Stromal cell of bone marrow (primary cell): ENCODE measurements around the gene ATXN1.
"Not testable (repeated sequence)": the region's sequence is repeated elsewhere in the genome, so short reads cannot be mapped to it uniquely, and the experiment has no call there.

Experiments used
- DNase-seq: peaks from one replicate; pipeline ENCODE4 v3.0.0-alpha.2; 2012; ENCODE audit warnings: low read depth

The ATXN1 gene

GRCh38 chr6:16274885-16275589 is 486.2 kb downstream of the ATXN1 start:
- DNase-seq: no peak

- no peak for DNase-seq
Observed at GRCh38 chr6:16274483-16274882, 486.8 kb downstream of the ATXN1 start.

GRCh38 chr6:16273256-16273655 is 488.0 kb downstream of the ATXN1 start:
- no peak for DNase-seq

- no peak for DNase-seq
Observed at GRCh38 chr6:16272201-16272600, 489.1 kb downstream of the ATXN1 start.

GRCh38 chr6:16271428-16271827 is 489.8 kb downstream of the ATXN1 start:
- no peak for DNase-seq

- no peak for DNase-seq
Observed at GRCh38 chr6:16270178-16270794, 491.0 kb downstream of the ATXN1 start.

- DNase-seq: not testable (repeated sequence)
Observed at GRCh38 chr6:16269442-16270070, 491.7 kb downstream of the ATXN1 start.

- DNase-seq: no peak
Observed at GRCh38 chr6:16267428-16268263, 493.6 kb downstream of the ATXN1 start.

GRCh38 chr6:16265351-16266341 is 495.6 kb downstream of the ATXN1 start:
- DNase-seq: no peak

- no peak for DNase-seq
Observed at GRCh38 chr6:16264785-16265184, 496.5 kb downstream of the ATXN1 start.

GRCh38 chr6:16263464-16264099 is 497.7 kb downstream of the ATXN1 start:
- not testable (repeated sequence) for DNase-seq

GRCh38 chr6:16262773-16263172 is 498.5 kb downstream of the ATXN1 start:
- not testable (repeated sequence) for DNase-seq

GRCh38 chr6:16260602-16261001 is 500.7 kb downstream of the ATXN1 start:
- not testable (repeated sequence) for DNase-seq

GRCh38 chr6:16259604-16260003 is 501.7 kb downstream of the ATXN1 start:
- not testable (repeated sequence) for DNase-seq

- DNase-seq: no peak
Observed at GRCh38 chr6:16258709-16259075, 502.6 kb downstream of the ATXN1 start.

- DNase-seq: no peak
Observed at GRCh38 chr6:16257999-16258708, 503.1 kb downstream of the ATXN1 start.

- DNase-seq: no peak
Observed at GRCh38 chr6:16256781-16257180, 504.5 kb downstream of the ATXN1 start.

GRCh38 chr6:16254535-16254934 is 506.7 kb downstream of the ATXN1 start:
- no peak for DNase-seq

GRCh38 chr6:16253399-16254144 is 507.7 kb downstream of the ATXN1 start:
- DNase-seq: no peak
